Measurements from ENCODE around the gene EXOC3.
A peak's percentile ranks its signal among the peaks of the same experiment; 100 is the strongest.

EXOC3 gene

GRCh38 chr5:442335-443238 lies at the start of gene EXOC3:
TSS of gene EXOC3 (plus strand) at chr5:443176. CDS start at chr5:446206, 3,030 bp downstream.
- Histone ChIP-seq H3K9ac (peak within 1 kb of the TSS; percentile 73), H3K27ac (peak within 1 kb of the TSS; percentile 54; the same call in 1 of the 2 replicates), H3K79me2 (ENCODE audit: insufficient read depth, low read depth) (peaks cover 20% of the 10 kb centered on the region), H3K27me3 (ENCODE audit: insufficient read depth, low read depth) (no peaks in the 10 kb centered on the region), H3K36me3 (ENCODE audit: insufficient read depth) (no peaks in the 10 kb centered on the region; the same call in 1 of the 2 replicates), H2AFZ (ENCODE audit: low read depth) (peak within 1 kb of the TSS; percentile 47), H3K4me1 (ENCODE audit: low read depth, poor library complexity, severe bottlenecking) (peaks cover 17% of the 10 kb centered on the region), H3K4me2 (peak within 1 kb of the TSS; percentile 98), H3K4me3 (IDR thresholded peaks at IDR 0.05; ENCODE audit: insufficient read depth, low read depth, low read length) (no peak within 1 kb of the TSS), H4K20me1 (ENCODE audit: insufficient read depth) (no peaks in the 10 kb centered on the region)
- no peak for TF ChIP-seq CTCF (conservative IDR thresholded peaks at IDR 0.05; ENCODE audit: low read depth, low read length)

DNA sequence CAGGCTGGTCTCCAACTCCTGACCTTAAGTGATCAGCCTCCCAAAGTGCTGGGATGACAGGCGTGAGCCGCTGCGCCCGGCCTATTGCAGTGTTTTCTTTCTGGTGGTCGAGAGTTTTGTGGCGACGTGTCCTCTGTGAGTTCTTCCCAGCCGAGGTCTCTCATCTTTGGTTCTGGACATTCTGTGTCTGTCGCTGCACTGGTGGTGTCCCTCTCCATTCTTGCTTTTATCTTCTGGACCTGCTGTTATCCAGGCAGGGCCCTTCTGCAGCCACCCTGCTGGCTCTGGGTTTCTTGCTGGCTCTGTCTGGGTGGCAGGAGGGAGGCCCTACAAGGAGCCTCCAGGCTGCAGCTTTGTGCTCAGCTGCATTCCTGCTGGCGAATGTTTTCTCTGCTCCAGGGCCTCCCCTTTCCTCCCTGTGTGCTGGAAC lies 49.1 kb upstream of the EXOC3 start:
- Histone ChIP-seq H3K4me3 (IDR thresholded peaks at IDR 0.05; ENCODE audit: insufficient read depth, low read depth, low read length) (no peak overlapping the region), H3K4me2 (no peak overlapping the region), H3K79me2 (ENCODE audit: insufficient read depth, low read depth) (no peaks in the 10 kb centered on the region), H2AFZ (ENCODE audit: low read depth) (no peak overlapping the region), H3K27me3 (ENCODE audit: insufficient read depth, low read depth) (no peaks in the 10 kb centered on the region), H3K27ac (no peak overlapping the region), H3K4me1 (ENCODE audit: low read depth, poor library complexity, severe bottlenecking) (no peaks in the 10 kb centered on the region), H3K36me3 (ENCODE audit: insufficient read depth) (no peaks in the 10 kb centered on the region), H3K9ac (no peak overlapping the region), H4K20me1 (ENCODE audit: insufficient read depth) (no peaks in the 10 kb centered on the region)
- TF ChIP-seq CTCF (conservative IDR thresholded peaks at IDR 0.05; ENCODE audit: low read depth, low read length) = no peak

DNA sequence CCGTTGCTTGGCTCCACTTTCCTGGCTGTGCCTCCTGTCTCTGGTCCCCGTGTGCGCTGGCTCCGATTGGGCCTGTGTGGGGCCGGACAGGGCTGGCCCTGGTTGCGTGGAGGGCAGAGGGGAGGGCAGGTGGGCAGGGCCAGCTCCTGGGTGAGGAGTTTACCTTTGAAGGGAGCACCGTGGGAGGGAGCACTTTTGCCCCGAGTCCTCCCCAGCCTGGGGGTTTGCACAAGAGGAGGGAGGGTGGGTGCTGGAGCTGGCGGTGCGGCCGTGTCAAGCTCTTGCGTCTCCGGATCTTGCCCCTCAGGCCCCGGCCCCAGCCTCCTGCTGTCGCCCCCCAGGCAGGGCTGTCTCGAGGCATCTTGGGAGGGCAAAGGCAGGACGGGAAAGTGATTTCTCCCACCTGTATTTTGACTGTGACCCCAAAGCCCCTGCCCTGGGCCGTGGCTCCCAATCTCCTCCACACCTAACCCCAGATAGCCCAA lies 48.3 kb upstream of the EXOC3 start:
- H3K4me1 ChIP-seq (ENCODE audit: low read depth, poor library complexity, severe bottlenecking) = no peaks in the 10 kb centered on the region
- no peak overlapping the region for H2AFZ ChIP-seq (ENCODE audit: low read depth)
- H4K20me1 ChIP-seq (ENCODE audit: insufficient read depth) = no peaks in the 10 kb centered on the region
- H3K27ac ChIP-seq = no peak overlapping the region
- no peak overlapping the region for H3K9ac ChIP-seq
- H3K4me3 ChIP-seq (IDR thresholded peaks at IDR 0.05; ENCODE audit: insufficient read depth, low read depth, low read length) = no peak overlapping the region
- H3K79me2 ChIP-seq (ENCODE audit: insufficient read depth, low read depth) = no peaks in the 10 kb centered on the region
- no peaks in the 10 kb centered on the region for H3K27me3 ChIP-seq (ENCODE audit: insufficient read depth, low read depth)
- H3K4me2 ChIP-seq = no peak overlapping the region
- H3K36me3 ChIP-seq (ENCODE audit: insufficient read depth) = no peaks in the 10 kb centered on the region
- TF ChIP-seq CTCF (conservative IDR thresholded peaks at IDR 0.05; ENCODE audit: low read depth, low read length) = no peak

- H3K27me3 ChIP-seq (ENCODE audit: insufficient read depth, low read depth) = no peaks in the 10 kb centered on the region
- H3K4me3 ChIP-seq (IDR thresholded peaks at IDR 0.05; ENCODE audit: insufficient read depth, low read depth, low read length) = no peak overlapping the region
- H3K4me2 ChIP-seq = no peak overlapping the region
- no peaks in the 10 kb centered on the region for H3K79me2 ChIP-seq (ENCODE audit: insufficient read depth, low read depth)
- H3K36me3 ChIP-seq (ENCODE audit: insufficient read depth) = no peaks in the 10 kb centered on the region
- H4K20me1 ChIP-seq (ENCODE audit: insufficient read depth) = no peaks in the 10 kb centered on the region
- no peak overlapping the region for H3K27ac ChIP-seq
- no peaks in the 10 kb centered on the region for H3K4me1 ChIP-seq (ENCODE audit: low read depth, poor library complexity, severe bottlenecking)
- no peak overlapping the region for H2AFZ ChIP-seq (ENCODE audit: low read depth)
- H3K9ac ChIP-seq = no peak overlapping the region
- no peak for TF ChIP-seq CTCF (conservative IDR thresholded peaks at IDR 0.05; ENCODE audit: low read depth, low read length)
Observed at GRCh38 chr5:395156-395920, 47.6 kb upstream of the EXOC3 start.
